Ishikawa (cell line): ENCODE results near the gene TRANK1.

Experiments used
- CEBPB ChIP-seq: IDR thresholded peaks from 2 replicates; pipeline ENCODE4 v1.6.1; 2012
- CREB1 ChIP-seq: IDR thresholded peaks from 2 replicates; pipeline ENCODE4 v1.6.1; 2012; ENCODE audit warnings: low read depth
- EGR1 ChIP-seq: IDR thresholded peaks from 2 replicates; pipeline ENCODE4 v1.6.1; 2012
- EP300 ChIP-seq: IDR thresholded peaks from 2 replicates; pipeline ENCODE4 v1.6.1; 2012; ENCODE audit warnings: borderline replicate concordance
- FOXM1 ChIP-seq: IDR thresholded peaks from 2 replicates; pipeline ENCODE4 v1.6.1; 2012; ENCODE audit warnings: low read depth, borderline replicate concordance
- NFIC ChIP-seq: IDR thresholded peaks from 2 replicates; pipeline ENCODE4 v1.6.1; 2012
- RAD21 ChIP-seq: IDR thresholded peaks from 2 replicates; pipeline ENCODE4 v1.6.1; 2012; ENCODE audit warnings: low read depth
- REST ChIP-seq: IDR thresholded peaks from 2 replicates; pipeline ENCODE4 v1.6.1; 2012; ENCODE audit warnings: low read depth, mild to moderate bottlenecking
- TAF1 ChIP-seq: IDR thresholded peaks from 2 replicates; pipeline ENCODE4 v1.6.1; 2012; ENCODE audit warnings: low read depth, mild to moderate bottlenecking
- TCF12 ChIP-seq: IDR thresholded peaks from 2 replicates; pipeline ENCODE4 v1.6.1; 2012; ENCODE audit warnings: low read depth
- TEAD4 ChIP-seq: IDR thresholded peaks from 2 replicates; pipeline ENCODE4 v1.6.1; 2012
- USF1 ChIP-seq: IDR thresholded peaks from 2 replicates; pipeline ENCODE4 v1.6.1; 2012
- YY1 ChIP-seq: IDR thresholded peaks from 2 replicates; pipeline ENCODE4 v1.6.1; 2012; ENCODE audit warnings: low read depth
- ZBTB7A ChIP-seq: IDR thresholded peaks from 2 replicates; pipeline ENCODE4 v1.6.1; 2012; ENCODE audit warnings: low read depth
- TF ChIP-seq, protein P1 (sequence below): IDR thresholded peaks from 2 replicates; pipeline ENCODE4 v1.6.1; 2012

Gene TRANK1

DNA sequence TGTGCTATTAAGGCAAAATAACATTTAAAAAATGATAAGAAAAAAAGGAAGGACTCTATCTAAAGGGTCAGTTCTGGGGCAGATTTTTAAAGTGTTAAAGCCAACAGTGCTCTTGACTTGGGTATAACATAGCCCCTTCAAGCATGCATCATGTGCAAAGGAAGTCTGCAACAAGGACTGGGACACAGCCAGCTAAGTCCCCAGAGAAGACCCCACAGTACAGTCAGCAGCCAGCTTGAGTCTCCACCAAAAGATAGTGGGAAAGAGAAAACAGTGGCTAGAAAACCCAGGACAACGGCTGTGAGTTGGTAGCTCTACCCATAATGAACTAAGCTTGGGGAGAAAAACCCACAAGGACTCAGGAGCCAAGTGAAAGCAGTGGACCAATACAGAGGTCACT, 94.1 kb downstream of the TRANK1 start:
- no peak for TF ChIP-seq EGR1
- no peak for TF ChIP-seq TCF12
- TF ChIP-seq USF1: no peak
- TF ChIP-seq YY1: no peak
- no peak for TF ChIP-seq RAD21

GRCh38 chr3:36846406-36846805, 98.4 kb downstream of the TRANK1 start:
- TF ChIP-seq CEBPB (no peak), TCF12 (no peak), EGR1 (no peak), REST (no peak), USF1 (no peak), NFIC (no peak), ZBTB7A (no peak), YY1 (no peak), TEAD4 (no peak), TAF1 (no peak), FOXM1 (no peak), RAD21 (no peak), EP300 (no peak), CREB1 (no peak)
- TF ChIP-seq, protein P1, sequence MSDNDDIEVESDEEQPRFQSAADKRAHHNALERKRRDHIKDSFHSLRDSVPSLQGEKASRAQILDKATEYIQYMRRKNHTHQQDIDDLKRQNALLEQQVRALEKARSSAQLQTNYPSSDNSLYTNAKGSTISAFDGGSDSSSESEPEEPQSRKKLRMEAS: no peak

DNA sequence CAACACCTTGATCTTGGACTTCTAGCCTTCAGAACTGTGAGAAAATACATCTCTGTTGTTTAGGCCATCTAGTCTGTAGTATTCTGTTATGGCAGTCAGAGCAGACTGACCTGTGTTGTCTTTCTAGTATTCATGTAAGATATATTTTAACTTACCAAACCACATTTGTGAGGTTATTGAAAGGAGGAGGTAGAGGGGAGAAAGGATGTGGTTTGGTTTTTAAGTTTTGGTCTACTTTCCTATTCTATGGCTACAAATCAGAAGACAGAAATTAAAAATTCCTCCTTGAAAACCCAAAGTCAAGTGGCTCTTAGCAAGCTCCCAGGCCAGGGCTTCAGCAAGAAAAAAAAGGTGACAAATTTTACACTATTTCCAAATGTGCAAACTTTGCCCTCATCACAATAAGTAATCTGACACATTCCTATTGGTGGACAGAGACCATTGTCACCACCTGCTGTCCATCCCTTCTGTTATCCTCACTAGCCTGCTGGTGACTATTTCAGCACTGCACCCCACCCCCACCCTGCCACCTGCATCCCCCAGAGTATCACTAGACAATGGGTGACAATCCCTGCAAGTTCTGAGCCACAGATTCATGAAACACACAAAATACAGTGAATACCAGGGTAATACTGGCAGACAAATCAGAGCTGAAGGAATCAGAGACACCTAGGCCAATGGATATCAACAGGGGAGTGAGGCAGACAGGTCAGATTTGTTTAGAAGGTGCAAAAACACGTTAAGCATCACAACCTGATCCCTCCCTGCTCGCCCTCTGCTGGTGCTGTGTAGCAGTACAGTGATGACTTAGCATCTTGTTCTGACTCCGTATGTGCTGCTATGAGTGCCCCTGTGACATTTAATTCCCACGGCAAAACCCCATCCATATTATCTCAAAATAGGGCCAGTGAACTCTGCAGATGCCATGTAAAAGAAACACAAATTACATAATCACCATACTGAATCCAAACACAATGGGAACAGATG, 101.5 kb downstream of the TRANK1 start:
- no peak for TF ChIP-seq TEAD4
- peak; percentile 38; the same call in 1 of the 2 replicates for TF ChIP-seq RAD21

DNA sequence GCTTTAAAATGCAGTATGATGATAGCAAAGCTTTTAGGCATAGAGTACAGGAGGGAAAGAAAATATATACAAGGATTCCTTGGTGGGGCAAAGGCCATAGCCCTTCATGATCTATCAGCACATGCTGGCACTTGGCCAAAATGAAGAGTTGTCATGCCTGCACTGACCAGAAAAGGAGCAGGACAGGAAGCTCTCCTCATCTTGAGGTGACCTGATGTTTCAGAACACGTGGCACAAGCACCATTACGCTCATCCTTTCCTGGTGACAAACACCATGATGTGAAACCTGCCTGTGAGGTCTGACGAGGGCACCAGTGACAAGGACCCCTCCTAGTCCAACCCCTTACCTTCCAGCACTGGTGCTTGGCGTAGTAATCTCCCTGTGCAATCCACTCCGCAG, 102.6 kb downstream of the TRANK1 start:
- TF ChIP-seq ZBTB7A (no peak), TAF1 (no peak), EP300 (no peak), USF1 (no peak), EGR1 (no peak), YY1 (no peak), RAD21 (no peak), TCF12 (no peak), NFIC (no peak), TEAD4 (no peak)
- TF ChIP-seq, protein P1: no peak

DNA sequence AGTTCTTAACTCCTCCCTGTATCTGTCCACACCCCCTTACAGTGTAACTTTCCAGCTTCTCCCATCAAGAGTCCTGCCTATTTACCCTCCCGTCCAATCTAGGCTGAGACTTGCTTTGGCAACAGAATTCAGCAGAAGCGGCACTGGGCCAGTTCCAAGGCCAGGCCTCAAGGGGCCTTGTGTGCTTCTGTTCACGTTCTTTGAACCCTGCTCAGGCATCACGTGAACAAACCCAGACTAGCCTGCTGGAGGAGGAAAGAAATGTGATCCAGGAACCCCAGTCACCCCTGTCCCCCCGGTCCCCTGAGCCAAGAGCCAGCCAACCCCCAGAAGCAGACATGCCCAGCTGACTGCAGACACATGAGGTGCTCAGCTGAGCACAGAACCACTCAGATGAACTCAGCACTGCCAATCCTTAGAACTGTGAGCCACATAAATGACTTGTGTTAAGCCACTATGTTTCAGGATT, 104.4 kb downstream of the TRANK1 start:
- TF ChIP-seq YY1 (no peak), EGR1 (no peak), CREB1 (no peak), NFIC (no peak), TAF1 (no peak), ZBTB7A (no peak), EP300 (no peak), FOXM1 (no peak), USF1 (no peak), REST (no peak), CEBPB (no peak)
- TF ChIP-seq, protein P1: no peak
